HG02798 (cell line): ENCODE data around the gene SHB.

ENCODE experiments used
- ATAC-seq: cut with Tn5 transposase; IDR thresholded peaks from one replicate; pipeline ENCODE4 v1.9.1; 2021; ENCODE audit warnings: mild to moderate bottlenecking; ENCODE audit not compliant: unreplicated experiment, poor library complexity

SHB gene

DNA sequence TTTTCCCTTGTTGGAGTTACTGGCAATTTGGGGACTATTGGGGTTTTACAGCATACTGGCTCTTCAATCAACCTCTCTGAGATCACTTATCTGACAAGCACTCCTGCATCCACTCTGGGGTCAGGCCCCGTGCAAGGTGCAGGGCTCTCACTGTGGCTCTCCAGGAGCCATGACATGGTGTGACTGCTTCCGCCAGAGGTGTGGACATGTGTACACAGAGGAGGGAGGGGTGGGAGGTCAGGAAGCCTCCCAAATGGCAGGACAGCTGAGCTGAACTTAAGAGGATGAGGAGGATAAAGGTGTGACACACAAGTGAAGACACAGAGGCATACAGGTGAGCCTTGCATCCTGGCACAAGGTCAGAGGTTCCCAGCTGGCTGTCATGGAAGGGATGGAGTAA is 24.3 kb downstream of the SHB start:
- no peak for ATAC-seq

DNA sequence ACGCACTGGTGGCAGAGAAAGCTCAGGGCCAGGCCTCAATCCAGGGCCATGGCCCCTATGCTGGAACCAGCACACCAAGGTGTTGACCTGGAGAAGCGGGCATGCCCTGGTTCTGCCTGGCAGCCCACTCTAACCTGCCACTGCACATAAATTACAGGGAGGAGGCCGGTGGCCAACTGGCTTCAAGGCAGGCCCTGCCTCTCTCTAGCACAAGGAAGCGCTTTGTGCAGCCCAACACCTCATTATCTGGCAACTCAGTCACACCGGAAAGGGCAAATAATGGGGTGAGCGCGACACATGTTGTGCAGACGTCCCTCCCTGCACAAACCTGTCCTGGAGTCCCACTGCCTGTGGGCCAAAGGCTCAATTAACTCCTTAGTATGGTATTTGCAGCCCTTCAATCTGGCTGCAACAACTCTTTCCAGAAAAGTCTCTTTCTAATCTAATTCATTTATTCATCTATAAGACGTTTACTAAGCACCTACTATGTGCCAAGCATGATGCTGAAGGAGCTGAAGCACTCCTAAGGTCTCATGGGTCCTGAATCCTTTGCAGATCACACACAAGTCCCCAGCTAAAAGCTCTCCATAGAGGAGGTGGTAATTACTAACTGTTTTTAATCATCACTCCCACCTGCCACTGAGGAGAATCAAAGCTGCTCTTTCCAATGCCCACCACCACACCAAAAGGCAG is 24.9 kb downstream of the SHB start:
- ATAC-seq: no peak

DNA sequence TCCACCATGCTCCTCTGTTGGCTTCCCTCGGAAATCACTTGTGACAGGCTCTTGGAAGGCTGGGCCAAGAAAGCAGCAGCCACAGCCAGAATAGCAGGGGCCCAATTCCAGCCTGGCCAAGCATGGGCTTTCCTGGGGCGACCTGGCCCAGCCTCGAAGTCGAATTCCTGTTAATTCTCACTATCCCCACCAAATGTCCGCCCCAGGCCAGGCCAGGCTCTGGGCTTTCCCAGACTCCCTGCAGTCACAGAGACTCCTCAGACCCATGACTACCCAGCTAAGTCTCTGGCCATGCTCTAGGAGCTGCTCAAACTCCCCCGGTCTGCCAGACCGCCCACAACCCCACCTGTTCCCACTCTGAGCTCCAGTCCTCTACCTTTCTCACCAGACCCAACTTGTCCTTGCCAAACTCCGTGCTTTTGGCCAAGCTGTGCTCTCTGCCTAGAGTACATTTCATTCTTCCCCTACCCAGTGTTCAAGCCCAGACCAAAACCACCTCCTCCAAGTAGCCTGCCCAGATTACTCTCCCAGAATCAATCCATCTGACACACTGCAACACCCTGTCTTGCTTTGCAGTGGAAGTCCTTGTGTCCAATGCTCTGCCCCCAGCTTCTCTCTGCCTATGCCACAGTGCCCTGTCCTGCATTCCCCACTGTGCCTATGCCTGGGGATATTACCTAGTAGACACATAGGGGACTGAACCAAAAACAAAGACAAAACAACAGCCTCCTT is 26.2 kb downstream of the SHB start:
- ATAC-seq: no peak

DNA sequence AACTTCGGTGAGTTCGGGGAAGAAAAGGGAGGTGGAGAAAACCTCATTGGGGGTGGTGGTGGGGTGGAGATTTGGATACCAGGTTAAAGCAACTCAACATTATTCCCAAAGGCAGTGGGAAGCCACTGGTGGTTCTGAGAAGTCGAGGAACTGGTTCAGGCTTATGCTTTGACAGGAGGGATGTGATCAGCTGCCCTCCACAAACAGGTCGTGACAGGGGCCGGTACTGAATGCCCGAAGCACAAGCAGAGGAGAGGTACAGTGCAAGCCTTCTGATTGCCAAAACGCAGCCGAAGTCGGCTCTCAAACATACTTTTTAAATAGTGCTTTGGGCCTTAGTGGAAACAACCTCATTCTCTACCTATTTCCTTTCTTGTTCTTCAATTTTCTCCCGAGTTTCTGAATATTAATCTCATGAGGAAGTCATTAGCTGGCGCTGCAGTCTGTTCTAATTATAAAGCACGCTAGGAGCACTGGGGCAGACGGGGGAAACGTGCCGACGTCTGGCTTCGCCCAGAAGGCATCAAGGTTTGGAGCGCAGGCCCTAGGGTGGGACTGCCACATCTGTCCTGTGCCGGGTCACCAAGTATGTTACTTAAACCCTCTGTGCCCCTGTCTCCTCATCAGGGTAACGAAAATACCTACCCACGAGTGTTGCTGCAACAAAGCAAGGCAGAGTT is 27.3 kb downstream of the SHB start:
- no peak for ATAC-seq

DNA sequence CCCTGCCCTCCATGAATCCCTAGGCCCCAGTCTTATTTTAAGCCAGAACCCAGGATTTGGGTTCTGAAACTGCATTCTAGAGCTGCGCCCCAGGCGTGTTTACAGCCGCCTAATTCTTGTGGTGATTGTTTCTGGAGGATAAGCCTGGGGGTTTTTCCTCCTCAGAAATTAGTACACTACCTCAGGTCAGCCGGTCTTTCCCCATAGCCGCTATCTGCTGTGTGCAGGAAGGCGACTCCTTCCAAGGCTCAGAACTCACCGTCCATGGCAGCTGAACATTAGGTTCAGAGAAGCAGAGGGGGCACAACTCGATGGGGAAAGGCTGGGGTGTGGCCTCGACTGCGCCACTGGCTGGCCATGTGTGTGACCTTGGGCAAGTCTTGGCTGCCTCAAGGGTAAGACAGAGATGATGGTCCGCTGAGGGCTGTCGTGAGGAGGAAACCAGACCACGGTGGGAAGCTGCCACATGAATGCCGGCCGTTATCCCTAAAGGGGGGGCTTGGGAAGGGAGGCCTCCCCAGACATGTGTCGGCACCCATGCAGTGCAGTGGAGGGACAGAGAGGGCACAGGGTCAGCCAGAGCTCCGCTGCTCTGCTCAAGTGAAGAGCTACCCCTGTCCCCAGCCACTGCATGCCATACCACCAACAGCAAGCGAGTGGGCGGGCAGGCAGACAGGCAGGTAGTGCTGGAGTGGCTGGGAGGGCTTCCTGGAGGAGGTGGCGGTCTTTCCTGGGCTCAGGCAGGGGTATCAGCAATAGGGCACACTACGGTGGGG is 28.9 kb downstream of the SHB start:
- no peak for ATAC-seq

DNA sequence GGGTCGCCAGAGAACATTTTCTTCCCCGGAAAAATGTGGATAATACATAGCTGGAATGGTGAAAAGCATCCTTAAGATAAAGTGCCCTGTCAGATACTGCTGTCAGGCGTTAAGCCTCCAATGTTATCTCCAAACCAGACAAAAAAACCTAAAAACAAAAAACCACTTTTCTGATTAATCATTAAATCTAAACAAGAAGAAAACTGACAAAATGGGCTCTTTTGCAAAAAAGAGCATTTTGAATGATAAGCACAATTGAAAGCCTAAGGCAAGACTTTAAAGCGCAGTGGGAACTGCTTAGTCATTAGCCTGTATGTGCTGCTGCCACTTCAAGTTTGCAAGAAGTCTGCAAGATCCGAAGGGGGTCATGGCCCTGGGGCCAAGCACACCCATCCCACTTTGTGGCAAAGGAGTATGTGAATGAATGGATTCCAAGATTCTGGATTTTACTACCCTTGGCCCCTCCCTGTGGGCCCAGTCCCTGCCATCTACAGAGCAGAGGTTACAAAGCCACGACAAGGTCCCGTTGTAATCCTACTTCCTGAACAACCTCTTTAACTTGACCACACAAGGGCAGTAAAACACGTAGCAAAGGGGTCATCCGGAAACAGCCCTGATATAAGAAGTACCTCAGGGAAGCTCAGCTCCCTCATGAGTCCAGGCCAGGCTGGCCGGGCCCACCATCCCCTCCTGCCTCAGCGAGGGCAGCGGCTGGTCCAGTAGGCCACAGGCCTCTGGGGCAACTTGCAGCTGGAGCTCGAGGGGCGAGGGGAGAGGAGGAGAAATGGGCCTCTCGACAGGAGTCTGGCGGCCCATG is 29.7 kb downstream of the SHB start:
- ATAC-seq: no peak

DNA sequence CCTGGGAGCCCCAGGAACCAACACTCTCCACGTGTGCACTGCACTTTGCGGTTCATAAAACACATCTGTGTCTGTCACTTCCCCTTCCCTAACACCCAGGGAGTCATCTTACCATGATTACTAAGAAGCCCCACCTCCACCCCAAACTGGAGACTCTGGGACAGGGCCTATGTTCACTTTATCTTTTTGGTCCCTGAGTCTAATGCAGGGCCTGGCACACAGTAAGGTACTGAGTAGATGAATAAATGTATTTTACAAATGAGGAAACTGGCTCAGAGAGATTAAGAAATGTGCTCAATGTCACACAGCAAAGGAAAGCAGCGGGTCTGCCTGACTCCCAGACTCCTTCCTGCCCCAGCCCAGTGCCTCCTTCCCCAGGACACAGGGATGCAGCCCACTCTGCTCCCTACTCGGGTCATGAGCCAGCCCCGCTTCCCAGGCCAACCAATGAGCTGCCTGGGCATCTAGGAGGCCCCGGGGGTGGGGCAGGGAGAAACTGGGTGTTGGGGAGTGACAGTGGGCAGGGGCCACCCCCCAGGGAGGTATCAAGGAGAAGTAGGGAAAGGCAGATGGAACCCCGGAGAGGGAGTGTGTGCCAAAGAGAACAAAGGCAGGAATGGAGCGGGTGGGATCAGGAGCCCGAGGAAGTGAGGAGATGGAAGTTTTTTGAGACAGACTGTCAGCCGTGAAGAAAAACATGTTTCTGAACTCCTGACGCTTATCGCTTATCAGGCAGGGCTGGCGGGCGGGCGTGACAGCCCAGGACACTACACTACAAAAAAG is 30.5 kb downstream of the SHB start:
- ATAC-seq: no peak

DNA sequence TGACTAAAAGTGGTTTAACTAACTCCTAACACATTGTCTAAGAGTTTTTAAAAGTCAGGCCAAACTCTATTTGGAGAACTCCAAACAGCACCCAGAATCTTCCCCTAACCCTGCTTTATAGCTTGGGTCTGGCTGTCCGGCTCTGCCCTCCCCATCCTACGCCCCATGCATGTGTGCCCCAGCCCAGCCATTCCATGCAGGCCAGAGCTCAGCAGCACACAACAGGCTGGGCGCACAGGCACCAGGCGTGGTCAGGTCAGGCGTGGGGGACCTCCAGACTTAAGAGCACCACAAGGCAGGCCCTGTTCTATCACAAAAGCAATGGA is 31.1 kb downstream of the SHB start:
- no peak for ATAC-seq

DNA sequence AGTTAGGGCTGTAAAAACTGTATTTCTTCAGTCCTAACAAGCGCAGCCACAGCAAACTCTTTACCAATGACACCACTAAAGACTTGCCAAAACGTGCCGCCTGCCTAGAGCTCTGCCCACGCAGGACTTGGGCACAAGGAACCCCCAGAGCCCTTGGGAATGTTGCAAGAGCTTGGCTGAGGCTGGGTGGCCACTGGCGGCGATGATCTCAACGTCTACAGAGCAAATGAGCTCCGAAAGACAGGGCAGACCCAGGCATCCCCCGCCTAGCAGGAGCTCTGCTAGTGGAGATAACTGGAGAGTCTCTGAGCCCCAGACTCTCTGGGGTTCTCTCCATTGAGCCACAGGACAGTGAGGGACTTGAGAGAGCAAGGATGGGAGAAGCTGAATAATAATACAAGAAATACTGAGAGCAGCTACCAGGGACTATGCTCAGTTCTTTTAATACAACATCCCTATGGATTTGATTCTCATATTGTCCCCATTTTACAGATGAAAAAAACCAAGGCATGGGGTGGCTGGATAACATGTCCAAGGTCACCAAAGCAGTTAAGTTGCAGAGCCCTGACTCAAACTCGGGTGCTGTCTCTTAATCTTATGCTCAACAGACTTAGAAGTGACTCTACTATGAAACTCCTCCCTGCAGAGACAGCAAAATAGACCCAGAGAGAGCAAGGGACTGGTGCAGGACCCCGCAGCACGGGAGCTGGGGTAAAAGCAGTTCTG is 32.5 kb downstream of the SHB start:
- ATAC-seq: no peak

DNA sequence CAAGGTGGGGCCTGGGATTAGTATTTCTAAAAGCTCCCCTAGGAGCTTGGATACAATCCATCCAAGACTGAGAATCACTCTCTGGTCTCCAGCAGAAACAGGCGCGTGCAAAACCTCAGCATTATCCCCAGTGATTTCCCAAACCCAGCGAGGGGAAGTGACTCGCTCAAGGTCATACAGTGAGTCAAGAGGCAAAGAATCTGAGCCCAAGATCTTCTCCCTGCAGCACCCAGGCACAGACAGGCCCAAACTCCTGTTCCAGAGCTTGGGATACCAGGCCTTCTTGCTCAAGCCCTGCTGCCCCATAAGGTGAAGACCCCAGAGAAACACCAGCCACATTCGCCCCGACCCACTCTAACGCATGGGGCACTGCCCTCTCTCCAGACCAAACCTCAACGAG is 33.2 kb downstream of the SHB start:
- no peak for ATAC-seq

DNA sequence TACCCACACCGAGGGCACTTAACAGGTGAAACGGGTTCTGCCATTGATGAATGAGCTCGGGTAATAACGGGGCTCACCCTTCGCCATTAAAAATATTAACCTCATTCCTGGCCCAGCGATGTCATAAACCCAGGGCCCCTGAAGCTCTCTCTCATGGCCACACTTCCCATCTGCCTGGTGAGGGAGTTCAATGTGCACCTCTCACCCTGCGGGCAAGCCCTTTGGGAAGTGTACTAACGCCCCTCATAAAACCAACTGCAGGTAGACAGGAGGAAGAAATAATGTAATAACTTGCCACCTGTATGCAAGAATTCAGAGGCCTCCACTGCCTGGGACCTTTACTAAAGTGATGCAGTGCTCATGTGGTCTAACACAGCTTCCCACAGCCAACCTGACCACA is 35.1 kb downstream of the SHB start:
- no peak for ATAC-seq

DNA sequence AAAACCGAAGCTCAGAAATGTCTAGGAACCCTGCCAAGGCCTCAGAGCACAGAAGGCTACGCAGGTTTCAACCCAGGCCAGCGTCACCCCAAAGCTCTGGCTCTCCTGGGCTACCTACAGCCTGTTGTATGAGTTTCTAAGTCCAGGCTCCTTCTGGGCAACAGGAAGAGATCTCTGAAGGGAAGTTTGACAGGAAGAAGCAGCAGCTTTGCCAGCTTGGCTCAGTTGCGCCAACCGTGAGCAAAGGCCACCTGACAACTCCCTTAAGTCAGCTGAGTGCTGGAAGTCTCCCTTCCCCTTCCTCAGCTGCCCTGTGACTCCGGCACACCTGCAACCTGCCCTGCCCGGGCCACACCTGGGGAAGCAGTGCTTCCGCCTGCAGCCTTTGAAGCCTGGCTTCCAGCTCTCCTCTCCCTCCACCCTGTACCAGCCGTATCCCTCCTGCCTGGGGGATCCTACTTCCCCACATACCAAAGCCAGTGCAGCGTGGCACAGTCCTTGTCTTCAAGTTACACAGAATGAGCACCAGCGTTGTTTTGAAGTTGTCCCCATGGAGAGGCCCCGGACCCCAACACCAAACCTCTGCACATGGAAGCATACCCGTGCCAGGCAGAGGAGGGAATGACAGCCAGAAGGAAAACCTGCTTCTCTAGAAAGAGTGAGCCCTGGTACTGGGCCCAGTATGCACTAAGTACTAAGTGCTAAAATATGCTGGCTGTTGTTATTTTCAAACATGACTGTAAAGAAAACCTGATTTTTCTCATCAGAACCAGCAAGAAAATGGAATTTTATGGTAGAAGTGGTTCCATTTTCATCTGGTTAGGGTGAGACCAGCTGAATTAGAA is 36.5 kb downstream of the SHB start:
- ATAC-seq: no peak

DNA sequence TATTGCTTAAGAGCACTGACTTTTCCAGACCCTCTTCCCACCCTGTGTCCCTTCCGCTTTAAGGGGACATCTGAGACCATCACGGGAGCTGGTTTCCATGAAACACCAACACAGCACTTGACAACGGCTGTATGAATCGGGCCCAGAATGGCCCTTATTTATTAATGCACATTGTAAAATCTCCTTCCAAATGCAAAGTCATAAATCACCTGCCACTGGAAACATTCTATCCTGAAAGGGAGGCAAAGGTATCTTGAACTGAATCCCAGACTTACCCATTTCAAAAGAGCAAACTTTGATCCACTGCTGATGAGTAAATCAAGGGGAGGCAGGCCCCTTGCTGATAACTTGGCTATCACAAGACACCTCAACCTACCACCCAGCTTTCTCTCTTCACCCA is 37.4 kb downstream of the SHB start:
- no peak for ATAC-seq

DNA sequence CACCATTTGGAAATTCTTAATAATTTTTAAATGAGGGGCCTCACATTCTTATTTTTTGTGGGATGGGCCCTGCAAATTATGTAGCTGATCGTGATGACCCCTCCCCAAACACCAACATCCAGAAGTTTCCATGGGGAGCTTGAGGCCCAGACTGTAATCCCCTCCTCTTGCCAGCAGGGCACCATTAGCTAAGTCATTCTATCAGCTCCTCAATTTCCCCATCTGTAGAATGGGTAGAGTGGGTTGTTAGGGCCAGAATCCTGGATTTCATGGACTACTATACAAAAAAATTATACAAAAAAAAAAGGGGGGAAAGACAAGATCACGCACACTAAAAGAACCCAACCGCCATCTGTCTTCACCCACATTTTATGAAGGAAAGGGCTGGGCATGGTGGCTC is 38.4 kb downstream of the SHB start:
- no peak for ATAC-seq

DNA sequence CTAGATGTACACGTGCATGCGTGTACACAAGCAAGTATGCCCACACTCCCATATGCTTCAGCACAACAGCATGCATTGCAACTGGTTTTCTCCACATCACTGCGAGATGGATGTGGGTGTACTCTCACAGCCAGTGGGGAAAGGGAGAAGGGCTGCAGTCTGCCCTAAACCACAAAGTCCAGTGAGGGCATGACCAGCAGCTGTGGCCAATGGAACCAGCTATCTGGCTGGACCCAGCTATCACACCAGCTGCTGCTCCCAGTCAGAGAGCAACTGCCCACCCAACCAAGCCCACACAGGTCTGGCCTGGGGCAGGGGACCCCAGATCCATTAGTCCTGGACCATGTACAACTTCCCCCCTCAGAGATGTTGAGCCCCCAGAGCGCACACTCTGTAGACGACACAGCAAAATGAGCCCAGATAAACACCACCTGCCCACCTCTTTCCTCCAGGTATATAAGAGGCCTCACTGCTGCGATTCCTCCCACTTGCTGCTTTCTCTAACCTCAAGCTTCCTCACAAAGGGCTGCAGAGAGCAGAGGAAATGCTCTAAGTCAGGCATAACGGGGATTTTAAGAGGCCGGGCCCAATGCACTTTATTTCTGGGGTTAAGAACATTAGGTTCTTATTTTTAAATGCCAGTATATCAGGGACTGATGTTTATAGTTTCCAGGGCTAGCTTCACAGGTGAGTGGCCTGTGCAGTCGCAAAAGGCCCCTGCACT is 39.0 kb downstream of the SHB start:
- no peak for ATAC-seq

DNA sequence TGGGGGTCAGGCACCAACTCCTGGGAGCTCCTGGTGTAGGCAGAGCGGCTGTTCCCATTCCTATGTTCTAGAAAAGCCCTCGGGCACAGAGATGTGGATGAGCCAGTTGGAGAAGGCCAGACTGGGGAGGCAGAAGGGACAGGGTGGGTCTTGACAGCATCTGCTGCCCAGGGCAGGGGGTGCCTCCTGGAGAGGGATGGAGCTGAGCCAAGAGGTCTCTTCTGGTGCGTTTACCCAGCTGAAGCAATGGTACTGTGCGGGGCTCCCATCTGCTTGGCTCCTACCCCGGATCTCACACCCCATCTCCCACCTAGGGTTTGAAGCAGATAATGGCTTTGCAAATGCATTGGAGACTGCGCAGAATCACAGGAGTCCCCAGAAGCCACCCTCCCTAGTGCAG is 41.3 kb downstream of the SHB start:
- no peak for ATAC-seq

DNA sequence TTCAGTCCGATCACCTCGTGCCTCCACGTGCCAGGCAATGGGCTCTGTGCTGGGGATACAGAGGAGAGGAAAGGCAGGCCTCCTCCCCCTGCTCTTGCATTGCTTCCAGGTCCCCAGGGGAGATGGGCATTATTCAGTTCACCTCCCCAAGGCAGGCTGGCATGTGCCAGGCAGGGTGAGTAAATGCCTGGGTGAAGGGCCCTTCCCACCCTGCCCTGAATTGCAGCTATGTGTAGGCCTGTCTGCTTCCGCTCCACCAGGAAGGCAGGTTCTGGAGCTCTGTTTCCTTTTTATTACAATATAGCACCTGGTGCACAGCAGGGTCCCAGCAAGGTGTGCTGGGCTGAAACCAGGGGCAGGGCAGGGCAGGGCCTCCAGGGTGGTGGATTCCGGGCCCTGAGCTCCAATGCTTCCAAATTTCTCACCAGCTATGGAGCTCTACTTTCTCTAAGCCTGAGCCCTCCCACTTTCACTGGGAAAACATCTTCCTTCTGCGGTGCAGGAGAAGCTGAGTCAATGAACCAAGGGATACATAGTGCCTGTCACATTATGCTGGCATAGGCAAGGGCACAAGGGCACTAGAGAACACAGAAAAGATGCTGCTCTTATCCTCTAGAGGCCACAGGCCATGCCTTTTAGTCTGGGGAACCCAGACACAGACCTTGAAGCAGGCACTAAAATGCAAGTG is 42.0 kb downstream of the SHB start:
- ATAC-seq: no peak
